ENCODE measurements around the gene MAGED2.
"Not testable (repeated sequence)": the region's sequence is repeated elsewhere in the genome, so short reads cannot be mapped to it uniquely, and the experiment has no call there.

MAGED2 gene, protein sequence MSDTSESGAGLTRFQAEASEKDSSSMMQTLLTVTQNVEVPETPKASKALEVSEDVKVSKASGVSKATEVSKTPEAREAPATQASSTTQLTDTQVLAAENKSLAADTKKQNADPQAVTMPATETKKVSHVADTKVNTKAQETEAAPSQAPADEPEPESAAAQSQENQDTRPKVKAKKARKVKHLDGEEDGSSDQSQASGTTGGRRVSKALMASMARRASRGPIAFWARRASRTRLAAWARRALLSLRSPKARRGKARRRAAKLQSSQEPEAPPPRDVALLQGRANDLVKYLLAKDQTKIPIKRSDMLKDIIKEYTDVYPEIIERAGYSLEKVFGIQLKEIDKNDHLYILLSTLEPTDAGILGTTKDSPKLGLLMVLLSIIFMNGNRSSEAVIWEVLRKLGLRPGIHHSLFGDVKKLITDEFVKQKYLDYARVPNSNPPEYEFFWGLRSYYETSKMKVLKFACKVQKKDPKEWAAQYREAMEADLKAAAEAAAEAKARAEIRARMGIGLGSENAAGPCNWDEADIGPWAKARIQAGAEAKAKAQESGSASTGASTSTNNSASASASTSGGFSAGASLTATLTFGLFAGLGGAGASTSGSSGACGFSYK

DNA sequence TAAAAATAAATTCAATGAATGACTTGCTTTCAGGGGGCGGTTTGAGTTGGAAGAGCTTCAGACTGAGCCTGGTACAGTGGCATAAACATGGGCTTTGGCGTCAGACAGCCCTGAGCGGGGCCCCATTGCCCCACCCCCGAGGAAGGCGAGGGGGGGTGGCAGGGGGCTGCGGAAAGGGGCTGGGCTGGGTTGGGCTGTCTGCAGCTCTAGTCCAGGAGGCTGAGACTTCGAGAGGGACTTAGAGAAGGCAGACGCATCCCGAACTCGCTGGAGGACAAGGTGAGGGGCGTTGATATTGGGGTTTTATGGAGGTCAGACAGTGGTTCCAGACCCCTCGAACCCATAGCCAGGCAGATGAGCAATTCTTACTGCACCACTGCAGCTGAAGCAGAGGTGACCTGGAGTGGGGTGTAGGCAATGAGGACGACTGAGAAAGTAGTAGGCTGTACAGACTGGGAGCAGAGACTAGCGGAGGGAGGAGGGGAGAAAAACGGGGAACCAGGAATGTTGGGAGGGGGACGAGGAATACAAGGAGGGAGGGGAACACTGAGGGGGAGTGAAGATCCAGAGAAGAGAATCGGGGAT, at the start of gene MAGED2:
Gene MAGED2 (plus strand): TSS at position 222 of the 585 bp plus-strand sequence. CDS start 1,587 bp downstream, outside the sequence.
- DNase-seq (ENCODE audit: low read depth, low spot score), result no peak

DNA sequence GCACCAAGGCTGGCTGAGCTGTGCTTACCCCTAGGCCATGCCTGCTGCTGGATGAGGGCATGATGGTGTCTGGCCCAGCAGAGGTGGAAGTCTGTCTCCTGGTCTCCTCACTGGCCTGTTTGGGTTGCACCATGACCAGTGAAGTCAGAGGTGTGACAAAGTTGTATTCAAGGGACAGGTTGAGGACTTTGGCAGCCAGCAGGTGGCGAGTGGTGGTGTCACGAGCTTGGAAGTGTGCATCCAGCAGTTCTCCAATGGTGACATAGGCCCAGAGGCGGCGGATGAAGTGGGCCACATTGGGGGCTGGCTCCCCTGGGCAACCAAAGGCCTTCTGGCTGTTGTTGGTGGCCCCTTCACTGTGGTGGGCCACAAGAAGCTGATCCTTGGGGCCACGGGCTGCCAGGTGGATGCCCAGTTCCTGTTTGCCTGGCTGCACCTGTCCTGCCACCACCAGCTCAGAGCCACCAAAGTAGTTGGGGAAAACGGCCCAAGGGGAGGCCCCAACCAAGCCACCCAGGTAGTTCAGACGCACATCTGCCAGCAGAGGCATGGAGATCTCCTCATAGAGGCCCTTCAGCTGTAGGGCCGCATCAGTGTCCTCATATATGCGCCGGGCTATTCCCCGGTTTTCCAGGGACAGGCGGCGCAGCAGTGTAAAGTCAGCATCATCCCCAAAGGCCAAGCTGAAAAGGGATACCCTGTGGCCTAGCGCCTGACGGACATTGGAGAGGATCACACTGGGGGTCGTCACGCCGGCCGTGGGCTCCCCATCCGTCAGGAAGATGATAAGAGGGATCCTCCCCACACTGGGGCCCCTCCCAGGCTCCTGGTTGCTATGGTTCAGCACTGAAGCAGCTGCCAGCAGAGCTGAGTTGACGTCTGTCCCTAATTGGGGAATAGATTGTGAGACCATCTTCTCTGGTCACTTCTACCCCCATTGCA, 49.2 kb upstream of the MAGED2 start:
- no peak for DNase-seq (ENCODE audit: low read depth, low spot score)

DNA sequence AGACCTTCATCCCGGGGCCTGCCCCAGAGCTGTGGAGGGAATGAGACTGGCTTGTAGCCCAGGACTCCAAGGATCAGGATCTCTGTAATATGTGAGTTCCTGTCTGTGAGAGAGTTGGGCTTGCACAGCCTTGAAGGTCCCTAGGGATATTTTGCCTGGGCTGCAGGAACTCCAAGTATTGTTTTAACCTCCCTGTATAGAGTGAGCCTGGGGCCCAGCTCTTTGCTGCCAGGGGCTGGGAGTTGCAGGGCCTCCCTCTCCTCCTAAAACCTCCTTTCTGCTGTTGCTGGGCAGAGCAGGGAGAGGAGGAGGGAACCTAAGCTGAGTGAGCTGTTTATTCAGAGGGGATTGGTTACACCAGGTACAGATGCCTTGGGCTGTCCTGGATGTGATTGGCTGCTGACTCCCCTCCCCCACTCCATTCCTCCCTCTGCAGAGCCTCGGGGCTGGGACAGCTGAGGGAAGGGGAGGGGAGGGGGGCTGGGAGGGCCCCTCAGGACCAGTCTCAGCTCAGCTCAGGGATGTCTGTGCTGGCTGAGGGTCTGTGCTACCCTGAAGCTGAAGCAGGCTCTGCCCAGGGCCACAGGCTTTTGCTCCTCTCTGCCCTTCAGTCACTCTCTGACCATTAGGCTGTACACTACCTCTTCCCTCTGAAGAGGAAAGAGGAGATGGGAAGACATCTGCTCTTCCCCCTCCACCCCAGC, 33.0 kb upstream of the MAGED2 start:
- not testable (repeated sequence) for DNase-seq (ENCODE audit: low read depth, low spot score)

DNA sequence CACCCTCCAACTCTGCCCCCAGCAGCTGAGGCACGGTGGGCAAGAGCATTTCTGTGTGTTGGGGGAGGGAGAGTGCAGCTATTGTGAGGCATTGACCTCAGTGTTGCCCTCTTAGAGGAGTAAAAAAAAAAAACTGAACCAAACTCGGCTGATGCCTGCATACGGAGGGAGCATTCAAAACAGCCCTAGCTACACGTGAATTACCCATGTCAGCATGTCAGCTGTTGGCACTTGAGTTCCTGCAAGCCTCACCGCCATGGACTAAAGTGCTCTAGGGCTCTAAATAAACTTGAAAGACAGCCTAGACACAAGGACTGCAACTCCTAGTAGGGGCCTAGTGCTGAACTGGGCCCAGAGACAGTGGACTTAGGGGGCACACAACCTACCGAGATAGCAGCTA, 31.5 kb upstream of the MAGED2 start:
- no peak for DNase-seq (ENCODE audit: low read depth, low spot score)

DNA sequence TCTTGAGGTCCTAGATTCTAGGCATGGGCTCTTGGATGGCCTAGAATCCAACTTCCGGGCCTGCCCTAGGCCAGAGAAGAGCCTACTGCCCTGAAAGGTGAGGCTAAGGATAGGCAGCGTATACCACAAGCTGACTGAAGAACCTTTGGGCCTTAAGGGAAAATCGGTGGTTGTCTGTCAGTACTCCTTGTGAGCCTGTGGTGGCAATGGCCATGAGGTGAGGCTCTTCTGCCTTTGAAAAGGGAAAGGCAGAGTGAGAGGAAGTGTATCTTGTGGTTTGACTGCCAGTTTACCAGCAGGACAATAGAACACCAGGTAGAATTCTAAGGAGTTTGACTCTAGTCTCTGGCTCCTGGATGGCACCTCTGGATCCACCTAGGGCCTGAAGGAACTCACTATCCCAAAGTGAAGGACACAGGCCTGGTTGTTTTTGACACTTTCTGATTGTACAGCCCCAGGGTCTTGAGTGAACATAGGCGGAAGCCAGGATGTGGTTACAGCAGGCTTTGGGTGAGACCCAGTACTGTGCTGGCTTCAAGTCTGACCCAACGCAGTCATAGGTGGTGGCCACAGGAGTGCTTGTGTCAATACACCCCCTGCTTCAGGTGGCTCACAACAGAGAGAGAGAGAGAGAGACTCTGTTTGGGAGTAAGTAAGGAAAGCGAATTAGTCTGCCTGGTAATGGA, 30.4 kb upstream of the MAGED2 start:
- DNase-seq (ENCODE audit: low read depth, low spot score), result no peak

DNA sequence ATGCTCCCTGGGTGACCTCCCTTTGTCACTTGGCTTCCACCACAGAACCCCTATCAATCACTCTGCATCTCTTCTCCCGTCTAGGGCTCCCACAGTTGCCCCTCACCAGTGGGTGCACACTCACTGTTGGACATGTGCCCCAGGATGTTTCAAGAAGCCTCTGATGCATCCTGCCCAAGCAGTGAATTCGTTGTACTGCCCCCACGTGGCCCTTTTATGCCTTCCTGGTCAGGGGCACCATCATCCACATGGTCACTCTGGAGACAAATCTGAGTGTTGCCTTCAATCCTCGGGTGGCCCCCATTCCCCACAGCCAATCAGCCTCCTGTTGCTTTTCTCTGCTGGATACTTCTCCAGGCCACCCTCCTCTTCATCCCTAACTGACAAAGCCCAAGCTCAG, 21.6 kb upstream of the MAGED2 start:
- no peak for DNase-seq (ENCODE audit: low read depth, low spot score)

DNA sequence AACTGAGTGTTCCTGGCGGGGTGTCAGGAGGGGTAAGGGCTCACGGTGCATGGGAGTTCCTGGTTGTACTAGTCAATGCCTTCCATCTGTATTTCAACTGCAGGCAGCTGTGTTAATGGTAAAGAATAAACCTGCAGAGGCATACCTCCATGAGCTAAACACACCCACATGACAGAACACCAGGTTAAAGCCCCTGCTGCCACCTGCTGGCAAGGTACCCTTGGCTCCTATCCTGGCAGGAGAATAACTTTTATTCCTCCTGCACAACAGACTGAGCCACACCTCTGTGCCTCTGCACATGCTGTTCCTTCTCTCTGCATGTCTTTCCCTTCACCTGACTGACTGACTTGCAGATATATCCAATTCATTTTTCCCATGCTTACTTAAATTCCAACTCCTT, 20.6 kb upstream of the MAGED2 start:
- DNase-seq (ENCODE audit: low read depth, low spot score), result no peak

DNA sequence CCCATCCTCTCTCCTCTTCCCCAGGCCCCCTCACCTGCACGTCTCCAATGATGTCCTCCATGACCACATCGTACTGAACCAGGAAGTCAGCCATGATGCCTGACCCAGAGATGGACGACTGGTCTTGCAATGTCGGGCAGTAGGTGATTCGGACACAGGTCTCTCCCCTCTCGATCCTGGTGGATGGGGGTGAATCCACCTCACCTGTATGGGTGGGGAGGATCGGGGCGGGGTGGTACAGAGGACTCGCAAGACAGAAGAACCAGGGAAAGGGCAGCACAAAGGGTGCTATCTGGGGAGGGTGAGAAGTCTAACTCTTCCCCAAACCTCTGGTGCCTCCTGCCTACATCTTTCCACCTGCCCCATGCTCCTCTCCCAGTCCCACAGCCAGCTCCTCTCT, 19.1 kb upstream of the MAGED2 start:
- no peak for DNase-seq (ENCODE audit: low read depth, low spot score)

DNA sequence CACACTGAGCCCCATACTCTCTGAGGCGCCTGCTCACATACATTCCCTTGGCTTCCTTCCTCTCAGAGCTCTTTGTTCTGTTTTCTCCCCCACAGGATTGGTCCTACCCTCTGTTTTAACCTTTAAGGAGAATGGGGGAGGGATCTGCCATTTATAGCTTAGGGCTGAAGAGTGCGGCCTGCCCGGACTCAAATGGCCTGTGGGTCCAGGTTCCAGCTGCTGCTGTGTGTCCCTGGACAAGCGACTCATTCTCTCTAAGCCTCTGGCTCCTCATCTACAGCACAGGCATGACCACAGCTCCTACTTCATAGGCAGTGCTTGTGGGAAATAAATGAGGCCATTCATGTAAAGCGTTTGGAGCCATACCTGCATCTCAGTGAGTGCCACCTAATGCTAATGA, 18.1 kb upstream of the MAGED2 start:
- DNase-seq (ENCODE audit: low read depth, low spot score), result not testable (repeated sequence)

DNA sequence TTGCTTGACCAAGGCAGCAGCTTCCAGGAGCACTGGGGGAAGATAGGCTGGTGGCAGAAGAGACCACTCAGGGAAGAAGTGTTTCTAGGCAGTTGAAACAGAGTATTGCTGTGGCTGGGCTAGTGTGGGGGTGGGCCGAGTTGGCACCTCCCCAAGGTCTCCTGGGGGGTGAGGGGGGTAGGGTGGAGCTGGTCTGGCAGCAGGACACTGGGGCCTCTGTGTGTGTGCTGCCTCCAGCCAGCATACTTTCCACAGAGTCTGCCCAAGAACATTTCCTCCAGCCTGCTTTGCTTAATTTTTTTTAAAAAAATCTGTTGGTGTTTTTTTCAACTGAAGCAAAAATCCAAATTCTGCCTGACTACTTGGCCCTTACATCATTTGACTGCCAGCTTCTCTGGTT, 13.5 kb upstream of the MAGED2 start:
- no peak for DNase-seq (ENCODE audit: low read depth, low spot score)

DNA sequence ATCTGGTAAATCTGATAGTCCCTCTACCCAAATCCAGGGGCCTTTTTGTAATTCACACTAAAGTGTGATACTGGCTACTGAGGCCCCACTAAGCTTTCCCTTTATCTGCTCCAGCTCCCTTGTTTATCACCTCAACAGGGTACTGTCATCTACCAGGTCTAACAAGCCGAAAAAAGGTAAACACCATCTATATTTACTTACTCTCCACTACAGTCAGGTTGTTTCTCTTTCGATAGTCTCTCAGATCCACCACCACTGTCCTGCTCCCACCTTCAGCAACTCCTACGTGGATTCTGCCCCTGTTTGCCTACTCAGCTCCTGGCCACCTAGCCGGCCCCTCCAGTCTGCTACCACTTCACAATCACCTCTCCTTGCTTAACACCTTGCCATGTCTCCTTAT, 12.8 kb upstream of the MAGED2 start:
- DNase-seq (ENCODE audit: low read depth, low spot score), result no peak

DNA sequence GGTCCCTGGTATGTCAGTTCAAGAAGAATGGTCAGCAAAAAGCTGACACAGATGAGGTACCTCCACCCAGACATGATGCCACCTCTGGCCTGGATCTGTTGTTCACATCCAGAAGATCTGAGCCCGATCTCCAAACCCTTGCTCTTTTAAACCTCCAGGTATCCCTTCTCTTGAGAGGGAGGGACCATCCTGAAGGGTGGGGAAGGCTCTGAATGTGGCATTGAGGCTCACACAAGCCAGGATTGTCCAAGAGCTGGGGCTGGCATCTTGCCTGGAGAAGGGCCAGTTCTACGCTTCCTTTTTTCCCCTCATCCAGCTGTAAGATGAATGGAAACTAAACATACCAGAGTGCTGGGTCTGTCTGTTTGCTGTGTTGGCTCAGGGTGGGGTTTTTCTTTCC, 9.4 kb upstream of the MAGED2 start, which contains the start of gene ITIH6:
Gene ITIH6 (minus strand): TSS at position 119 of the 400 bp plus-strand sequence. CDS start 45 bp downstream, at position 74.
- no peak for DNase-seq (ENCODE audit: low read depth, low spot score)

DNA sequence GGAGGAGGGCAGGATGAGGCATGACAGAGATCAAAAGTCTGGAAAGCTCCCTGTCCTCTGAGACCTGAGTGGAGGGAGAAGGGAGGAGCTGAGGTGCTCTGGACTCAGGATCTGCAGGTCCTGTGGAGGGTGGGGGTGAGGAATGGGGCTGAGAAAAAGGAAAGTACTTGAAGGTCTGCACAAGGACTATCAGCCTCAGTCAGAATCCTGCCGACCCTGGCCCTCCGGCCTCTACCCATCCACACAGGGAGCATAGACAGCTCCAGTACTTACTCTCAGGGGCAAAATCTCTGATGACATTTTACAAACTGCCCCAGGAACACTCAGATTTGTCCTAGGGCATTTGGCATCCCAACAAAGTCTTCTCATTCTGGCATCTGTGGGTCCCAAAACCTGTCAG, 8.5 kb upstream of the MAGED2 start:
- no peak for DNase-seq (ENCODE audit: low read depth, low spot score)

DNA sequence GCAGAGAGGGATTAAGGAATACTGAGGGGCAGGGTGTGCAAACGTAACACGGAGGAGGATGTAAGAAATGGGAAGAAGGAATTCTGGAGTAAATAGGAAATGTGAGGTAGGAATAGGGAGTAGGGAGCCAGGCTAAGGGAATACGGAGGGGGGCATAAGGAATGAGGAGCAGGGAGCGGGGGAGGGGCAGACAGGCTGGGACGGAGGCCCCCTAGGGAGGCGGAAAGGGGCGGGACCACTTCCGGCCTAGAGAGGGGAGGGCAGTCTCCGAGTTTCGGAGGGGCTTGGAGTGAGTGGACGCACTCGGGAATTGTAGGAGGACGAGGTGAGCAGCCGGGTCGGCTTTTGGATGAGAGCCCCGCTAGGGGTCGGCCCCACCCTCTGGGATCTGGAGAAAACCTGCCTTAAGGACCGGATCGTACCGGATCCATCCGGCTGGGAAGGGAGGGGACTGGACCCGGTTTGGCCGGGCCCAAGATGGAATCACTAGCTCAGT, 612 bp downstream of the MAGED2 start:
- no peak for DNase-seq (ENCODE audit: low read depth, low spot score)

DNA sequence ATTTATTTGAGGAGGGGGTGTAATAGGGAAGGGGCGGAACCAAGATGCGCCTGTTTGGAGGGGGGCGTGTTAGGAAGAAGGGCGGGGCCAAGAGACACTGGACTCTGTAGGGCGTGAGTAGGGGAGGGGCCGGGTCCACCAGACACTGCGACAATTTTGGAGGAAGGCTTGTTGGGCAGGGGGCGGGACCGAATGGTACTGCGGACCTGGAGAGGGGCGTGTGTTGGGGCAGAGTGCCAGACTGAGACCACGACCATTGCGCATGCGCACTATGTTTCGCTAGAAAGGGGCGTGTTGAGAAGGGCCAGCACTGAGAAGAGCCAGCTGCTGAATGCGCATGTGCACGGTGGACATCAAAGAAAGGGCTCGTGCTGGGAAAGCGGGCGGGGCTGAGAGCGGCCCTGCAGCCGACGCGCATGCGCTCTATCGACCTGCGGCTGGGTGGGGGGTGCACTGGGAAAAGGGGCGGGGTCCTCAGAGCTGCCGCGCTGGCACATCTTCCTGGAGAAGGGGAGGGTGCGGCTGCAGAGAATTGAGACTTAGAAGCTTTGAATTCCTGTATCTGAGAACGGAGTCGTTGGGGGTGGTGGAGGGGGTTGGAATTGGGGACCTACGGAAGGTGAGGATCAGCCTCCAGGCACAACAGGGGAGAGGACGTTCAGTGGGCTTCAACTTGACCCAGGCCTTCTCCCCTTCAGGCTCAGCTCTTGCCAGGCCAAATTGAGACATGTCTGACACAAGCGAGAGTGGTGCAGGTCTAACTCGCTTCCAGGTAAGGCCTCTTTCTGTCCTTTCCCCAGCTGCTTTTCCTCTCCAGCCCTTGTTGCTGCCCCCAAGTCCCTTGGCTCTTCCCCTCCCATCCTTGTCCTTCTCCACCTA, 1.3 kb downstream of the MAGED2 start:
- peak; percentile 75 for DNase-seq (ENCODE audit: low read depth, low spot score)

DNA sequence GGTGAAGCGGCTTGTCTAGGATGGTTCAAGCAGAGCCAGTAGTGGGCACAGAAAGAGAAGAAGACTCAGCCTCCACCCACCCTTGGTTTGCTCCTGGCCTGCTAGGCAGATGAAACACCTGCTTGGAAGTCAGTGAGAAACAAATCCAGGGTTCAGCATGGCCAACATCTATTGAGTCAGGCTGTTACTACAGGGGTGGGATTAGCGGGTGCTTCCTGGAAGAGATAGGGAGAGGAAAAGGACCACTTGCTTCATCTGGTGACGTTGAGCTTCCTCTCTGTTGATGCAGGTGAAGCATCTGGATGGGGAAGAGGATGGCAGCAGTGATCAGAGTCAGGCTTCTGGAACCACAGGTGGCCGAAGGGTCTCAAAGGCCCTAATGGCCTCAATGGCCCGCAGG, 3.0 kb downstream of the MAGED2 start:
- no peak for DNase-seq (ENCODE audit: low read depth, low spot score)

DNA sequence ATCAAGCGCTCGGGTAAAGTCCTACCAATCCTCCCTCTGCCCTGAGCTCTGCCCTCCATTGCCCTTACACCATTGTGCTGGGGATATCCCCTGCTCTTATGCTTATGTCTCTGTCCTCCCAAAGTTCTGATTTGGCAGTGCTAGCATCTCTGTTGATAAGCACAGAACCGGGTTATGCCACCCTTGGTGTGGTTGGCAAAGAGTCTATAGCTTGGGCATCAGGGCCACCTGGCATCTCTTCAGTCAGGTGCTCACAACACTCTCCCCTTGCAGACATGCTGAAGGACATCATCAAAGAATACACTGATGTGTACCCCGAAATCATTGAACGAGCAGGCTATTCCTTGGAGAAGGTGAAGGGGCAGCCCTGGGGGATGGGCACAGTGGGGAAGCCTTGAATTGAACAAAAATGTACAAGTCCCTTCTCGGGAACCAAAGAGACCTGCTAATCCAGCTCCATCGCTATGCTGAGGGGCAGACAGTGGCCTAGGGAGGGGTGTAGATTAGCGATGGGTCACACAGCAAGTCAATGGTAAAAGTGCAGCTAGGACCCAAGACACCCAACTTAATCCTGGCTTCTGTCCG, 3.8 kb downstream of the MAGED2 start:
- DNase-seq (ENCODE audit: low read depth, low spot score), result no peak

DNA sequence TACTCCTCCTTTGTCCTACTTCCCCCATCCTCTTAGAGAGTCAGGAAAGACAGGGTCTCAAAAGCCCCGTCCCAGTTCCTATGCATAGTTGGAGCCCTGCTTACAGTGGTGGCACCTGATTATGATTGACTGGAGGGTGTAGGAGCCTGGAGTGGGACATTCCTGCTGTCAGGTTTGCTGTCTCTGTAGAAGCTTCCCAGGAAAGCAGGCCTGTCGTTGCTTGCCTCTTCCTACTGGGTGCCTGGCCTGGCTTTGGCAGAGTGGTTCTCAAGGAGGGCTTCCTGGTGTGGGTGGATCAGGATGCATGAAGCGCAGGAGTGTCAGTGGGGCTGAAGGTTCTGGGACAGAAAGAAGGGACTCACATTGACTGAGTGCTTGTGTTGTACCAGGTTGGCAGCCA, 4.8 kb downstream of the MAGED2 start:
- DNase-seq (ENCODE audit: low read depth, low spot score), result no peak

Measured in activated CD4-positive, CD25-positive, alpha-beta regulatory T cell treated with anti-CD3 and anti-CD28 coated beads, Interleukin-2, amount 50 U/mL, for 16 hours (primary cell).